K562 (cell line): Measurements from ENCODE around the gene WFDC6. TPM values are rescaled to one million over a fixed set of nuclear protein-coding genes. Genes with fewer than 3 reads are reported as not detected.

Source experiments
- ATAC-seq: fragments of 200-7000 bp; cut with Tn5 transposase; 3 replicates; pipeline ENCODE4 v1.9.1; 2020; ENCODE audit warnings: moderate library complexity
- BruUV-seq: library from RNA; stranded (reverse); fragments of 400-500 nt; replicated peaks from 2 replicates; lab custom pipeline; 2021; lab: Mats Ljungman, UMichigan
- CTCF ChIA-PET: fragments of 300-600 bp; formaldehyde crosslinking; extraction: SDS; loops from one replicate; lab custom pipeline; 2021; ENCODE audit warnings: low intra/inter-chr PET ratio; lab: Yijun Ruan, JAX
- POLR2A ChIA-PET: fragments of 300-600, 350-650 bp; sonication (Branson Sonifier 250); formaldehyde crosslinking; extraction: SDS; loops from one replicate; lab custom pipeline; 2021; ENCODE audit warnings: antibody characterized with exemption, inconsistent platforms; lab: Yijun Ruan, JAX
- DNase-seq, 4 experiments: peaks; one replicate each; pipeline versions ENCODE4 v3.0.0 to v3.0.0-alpha.2; 2011 to 2018; ENCODE audit warnings: low spot score in 3 of 4, mixed read lengths in 3 of 4; ENCODE audit errors: extremely low read depth in 1 of 4
- FAIRE-seq: peaks from 2 replicates; lab custom pipeline; 2011; peaks lifted over from hg19 to GRCh38; lab: Jason Lieb, UNC
- H2AFZ ChIP-seq: 2 replicates; pipeline ENCODE4 v1.6.0; 2011; ENCODE audit warnings: low read depth, low read length, control low read depth, inconsistent platforms
- H3K27ac ChIP-seq: fragments of 200-600 bp; 3 replicates; pipeline ENCODE4 v1.8.0; 2011; ENCODE audit warnings: low read depth, mild to moderate bottlenecking, control low read depth, inconsistent platforms, low read length, moderate library complexity, mixed read lengths; ENCODE audit errors: extremely low read depth
- H3K27me3 ChIP-seq, 2 experiments: fragments of 300-600 bp in 1 of 2; 2 replicates in 1 of 2; 3 replicates in 1 of 2; pipeline versions ENCODE4 v1.6.0 to v1.8.0; 2011; ENCODE audit warnings: inconsistent platforms in 2 of 2, low read length in 2 of 2, mild to moderate bottlenecking in 1 of 2, mixed read lengths in 1 of 2, moderate library complexity in 1 of 2; ENCODE audit not compliant: control insufficient read depth in 2 of 2, insufficient read depth in 2 of 2
- H3K36me3 ChIP-seq: fragments of 300-600 bp; 3 replicates; pipeline ENCODE4 v1.8.0; 2011; ENCODE audit warnings: mild to moderate bottlenecking, low read length, inconsistent platforms; ENCODE audit not compliant: control insufficient read depth, insufficient read depth
- H3K4me1 ChIP-seq, 2 experiments: fragments of 200-600 bp in 1 of 2; replicated peaks in 1 of 2; 2 replicates in 1 of 2; 3 replicates in 1 of 2; pipeline versions ENCODE4 v1.5.1 to v1.8.0; 2011; ENCODE audit warnings: inconsistent platforms in 2 of 2, low read length in 2 of 2, mild to moderate bottlenecking in 1 of 2, mixed read lengths in 1 of 2, moderate library complexity in 1 of 2; ENCODE audit not compliant: control insufficient read depth in 2 of 2, insufficient read depth in 2 of 2
- H3K4me2 ChIP-seq: 2 replicates; pipeline ENCODE4 v1.6.1; 2011; ENCODE audit warnings: low read length, control low read depth, inconsistent platforms, mixed read lengths; ENCODE audit not compliant: insufficient read depth
- H3K4me3 ChIP-seq: fragments of 200-600 bp; sonication (generic), shearing (Covaris generic); 2 replicates; pipeline ENCODE4 v1.5.1; 2016; ENCODE audit warnings: control low read depth, inconsistent platforms
- H3K79me2 ChIP-seq: fragments of 200-600 bp; 3 replicates; pipeline ENCODE4 v1.8.0; 2011; ENCODE audit warnings: low read length, inconsistent platforms; ENCODE audit not compliant: control insufficient read depth, insufficient read depth
- H3K9ac ChIP-seq, 2 experiments: 2 replicates each; pipeline versions ENCODE4 v1.6.0 to v1.6.1; 2011; ENCODE audit warnings: low read depth in 2 of 2, low read length in 2 of 2, control low read depth in 1 of 2, inconsistent platforms in 1 of 2, mild to moderate bottlenecking in 1 of 2, mixed read lengths in 1 of 2; ENCODE audit not compliant: insufficient read depth in 1 of 2
- H3K9me1 ChIP-seq: one replicate; pipeline ENCODE4 v1.6.0; 2011; ENCODE audit warnings: inconsistent platforms, mild to moderate bottlenecking, low read length, moderate library complexity; ENCODE audit not compliant: control insufficient read depth, insufficient read depth
- H3K9me3 ChIP-seq: replicated peaks from 2 replicates; pipeline ENCODE4 v1.5.1; 2011; ENCODE audit warnings: low read depth, low read length, inconsistent platforms; ENCODE audit not compliant: control insufficient read depth, insufficient read depth
- H4K20me1 ChIP-seq: replicated peaks from 2 replicates; pipeline ENCODE4 v1.6.1; 2011; ENCODE audit warnings: low read length, inconsistent platforms, mixed read lengths; ENCODE audit not compliant: control insufficient read depth, insufficient read depth
- CBX2 ChIP-seq: fragments of 200-600 bp; sonication (generic); IDR thresholded peaks from one replicate; pipeline ENCODE4 v1.6.1; 2012; ENCODE audit warnings: mild to moderate bottlenecking, low read length, inconsistent platforms; ENCODE audit not compliant: insufficient read depth, poor library complexity, severe bottlenecking
- DEAF1 ChIP-seq: fragments of 450-650 bp; formaldehyde crosslinking; IDR thresholded peaks from 2 replicates; pipeline ENCODE4 v1.4.0; 2020; ENCODE audit warnings: mild to moderate bottlenecking, moderate library complexity
- E2F8 ChIP-seq: fragments of 450-650 bp; IDR thresholded peaks from 2 replicates; pipeline ENCODE4 v1.7.1; 2018; ENCODE audit warnings: mild to moderate bottlenecking, low read depth; ENCODE audit not compliant: partially characterized antibody
- EWSR1 ChIP-seq: fragments of 450-650 bp; IDR thresholded peaks from 2 replicates; pipeline ENCODE4 v1.6.1; 2018; ENCODE audit warnings: borderline replicate concordance, mild to moderate bottlenecking, low read depth, moderate library complexity; ENCODE audit not compliant: partially characterized antibody
- NR4A1 ChIP-seq, 2 experiments: fragments of 250-450 bp in 1 of 2; fragments of 450-650 bp in 1 of 2; sonication (Bioruptor Pico) in 1 of 2; IDR thresholded peaks; 2 replicates each; pipeline versions ENCODE4 v1.4.0 to v1.6.1; 2016 to 2020; ENCODE audit warnings: mild to moderate bottlenecking in 2 of 2, missing compliant biosample characterization in 1 of 2, missing genetic modification characterization in 1 of 2, moderate library complexity in 1 of 2
- TCF3 ChIP-seq: sonication (generic); formaldehyde crosslinking; IDR thresholded peaks from 2 replicates; pipeline ENCODE4 v1.4.0; 2020; ENCODE audit warnings: mild to moderate bottlenecking, missing genetic modification reagents
- THRAP3 ChIP-seq: fragments of 450-650 bp; IDR thresholded peaks from 2 replicates; pipeline ENCODE4 v1.6.1; 2016; ENCODE audit warnings: mild to moderate bottlenecking, inconsistent platforms, borderline replicate concordance
- WHSC1 ChIP-seq: IDR thresholded peaks from one replicate; pipeline ENCODE4 v1.6.1; 2012; ENCODE audit warnings: low read length, control low read depth, inconsistent platforms
- ZNF24 ChIP-seq: fragments of 450-650 bp; IDR thresholded peaks from 2 replicates; pipeline ENCODE4 v1.6.1; 2016
- WGBS: fragments of 100-300 bp; shearing (Covaris generic); methylation state at CpG from one replicate; pipeline ENCODE4 v1.1.6; 2016; ENCODE audit warnings: low coverage, mixed read lengths; ENCODE audit not compliant: insufficient coverage; ENCODE audit errors: missing lambda C conversion rate; 5-methylcytosine and 5-hydroxymethylcytosine counted together
- in situ Hi-C: fragments of 300-500 bp; cut with MboI; formaldehyde crosslinking; loops from 4 replicates; pipeline ENCODE4 v1.15.0; 2018; ENCODE audit warnings: inconsistent platforms, mixed read lengths
- intact Hi-C: fragments of 100-400 bp; cut with micrococcal nuclease; formaldehyde crosslinking; loops from 2 replicates; pipeline ENCODE4 v1.14.2; 2022
- polyA plus RNA-seq, 8 experiments: library from polyadenylated mRNA; depleted of rRNA in 4 of 8; stranded (reverse) in 5 of 8; unstranded in 3 of 8; fragments of >200 nt; fragmentation: Nextera tagmentation in 2 of 8; fragmentation: Illumina TruSeq in 1 of 8; extraction: Ambion mirVana in 2 of 8; extraction: Trizol in 1 of 8; gene quantifications; 2 replicates each; pipeline versions ENCODE4 v1.2.1 to v1.2.3, GENCODE V29; 2011 to 2014; ENCODE audit warnings: inconsistent platforms in 1 of 8, missing spikeins in 1 of 8
- total RNA-seq, 7 experiments: library from RNA; depleted of rRNA in 6 of 7; stranded (reverse); fragments of >200 nt in 6 of 7; fragmentation: Illumina TruSeq in 2 of 7; extraction: Trizol in 2 of 7; gene quantifications; 2 replicates each; pipeline versions ENCODE4 v1.2.1 to v1.2.3, GENCODE V29; 2011 to 2021; ENCODE audit warnings: low replicate concordance in 1 of 7
- TF ChIP-seq, protein P1 (sequence below): fragments of 450-650 bp; formaldehyde crosslinking; IDR thresholded peaks from 2 replicates; pipeline ENCODE4 v1.4.0; 2020; ENCODE audit warnings: mild to moderate bottlenecking
- TF ChIP-seq, protein P2 (sequence below): fragments of 450-650 bp; IDR thresholded peaks from one replicate; pipeline ENCODE4 v1.6.1; 2018; ENCODE audit warnings: mild to moderate bottlenecking, moderate library complexity; ENCODE audit not compliant: partially characterized antibody
- TF ChIP-seq, protein P3 (sequence below): sonication (generic); formaldehyde crosslinking; IDR thresholded peaks from 2 replicates; pipeline ENCODE4 v1.8.1; 2023; ENCODE audit warnings: mild to moderate bottlenecking, missing genetic modification reagents

WFDC6 gene
- total and polyA plus RNA-seq, 9 of the 15 experiments (the other 6 are each of a cell fraction or from before 2014, with no cell fraction given): not detected

DNA sequence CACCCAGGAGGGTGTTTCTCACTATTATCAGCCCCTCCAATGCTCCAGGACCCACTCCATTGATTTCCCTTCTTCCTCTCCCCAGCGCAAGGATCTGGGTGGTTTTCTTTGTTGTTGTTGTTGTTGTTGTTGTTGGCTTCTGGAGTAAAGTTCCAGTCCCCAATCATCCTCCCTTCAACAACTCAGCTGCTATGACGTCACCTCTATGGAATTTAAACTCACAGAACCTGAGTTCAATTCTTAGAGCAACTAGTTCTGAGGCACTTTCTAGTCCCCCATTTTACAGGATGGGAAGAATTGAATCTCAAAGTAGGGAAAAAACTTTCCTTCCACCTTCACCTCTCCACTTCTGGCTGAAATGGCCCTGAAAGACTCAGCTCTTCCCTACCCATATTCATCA lies 49.5 kb upstream of the WFDC6 start:
- no peaks in the 10 kb centered on the region for H3K36me3 ChIP-seq
- FAIRE-seq: no peak
- no peaks in the 10 kb centered on the region for H3K9me1 ChIP-seq
- no peak overlapping the region for H2AFZ ChIP-seq
- ATAC-seq: no peak
- in situ Hi-C loops (no loop called here), intact Hi-C loops (no loop called here)
- no peak overlapping the region for H3K4me2 ChIP-seq
- no peaks in the 10 kb centered on the region for H3K4me1 ChIP-seq
- no peak overlapping the region for H3K27ac ChIP-seq
- no peak for DNase-seq
- WGBS: 6% methylated on average over 2 of the region's 2 CpGs
- H3K27me3 ChIP-seq: peaks cover 0 to 3% of the 10 kb centered on the region in 2 experiments; a peak in 1 of 5 replicates
- BruUV-seq: no TSS peak
- no peaks in the 10 kb centered on the region for H4K20me1 ChIP-seq
- POLR2A ChIA-PET: no interaction called here
- no peaks in the 10 kb centered on the region for H3K9me3 ChIP-seq
- no peaks in the 10 kb centered on the region for H3K79me2 ChIP-seq
- no peak overlapping the region for H3K9ac ChIP-seq
- H3K4me3 ChIP-seq: no peak overlapping the region
- CTCF ChIA-PET: no interaction called here
- TF ChIP-seq, protein P1, sequence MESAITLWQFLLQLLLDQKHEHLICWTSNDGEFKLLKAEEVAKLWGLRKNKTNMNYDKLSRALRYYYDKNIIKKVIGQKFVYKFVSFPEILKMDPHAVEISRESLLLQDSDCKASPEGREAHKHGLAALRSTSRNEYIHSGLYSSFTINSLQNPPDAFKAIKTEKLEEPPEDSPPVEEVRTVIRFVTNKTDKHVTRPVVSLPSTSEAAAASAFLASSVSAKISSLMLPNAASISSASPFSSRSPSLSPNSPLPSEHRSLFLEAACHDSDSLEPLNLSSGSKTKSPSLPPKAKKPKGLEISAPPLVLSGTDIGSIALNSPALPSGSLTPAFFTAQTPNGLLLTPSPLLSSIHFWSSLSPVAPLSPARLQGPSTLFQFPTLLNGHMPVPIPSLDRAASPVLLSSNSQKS (CRISPR knock-in tag): no peak
- no peak for TF ChIP-seq NR4A1 (CRISPR knock-in tag; IDR thresholded peaks at IDR 0.05)
- TF ChIP-seq NR4A1 (tag; IDR thresholded peaks at IDR 0.05): no peak
- no peak for TF ChIP-seq DEAF1
- no peak for TF ChIP-seq TCF3 (CRISPR knock-in tag)
- TF ChIP-seq, protein P2, sequence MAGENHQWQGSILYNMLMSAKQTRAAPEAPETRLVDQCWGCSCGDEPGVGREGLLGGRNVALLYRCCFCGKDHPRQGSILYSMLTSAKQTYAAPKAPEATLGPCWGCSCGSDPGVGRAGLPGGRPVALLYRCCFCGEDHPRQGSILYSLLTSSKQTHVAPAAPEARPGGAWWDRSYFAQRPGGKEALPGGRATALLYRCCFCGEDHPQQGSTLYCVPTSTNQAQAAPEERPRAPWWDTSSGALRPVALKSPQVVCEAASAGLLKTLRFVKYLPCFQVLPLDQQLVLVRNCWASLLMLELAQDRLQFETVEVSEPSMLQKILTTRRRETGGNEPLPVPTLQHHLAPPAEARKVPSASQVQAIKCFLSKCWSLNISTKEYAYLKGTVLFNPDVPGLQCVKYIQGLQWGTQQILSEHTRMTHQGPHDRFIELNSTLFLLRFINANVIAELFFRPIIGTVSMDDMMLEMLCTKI: no peak
- no peak for TF ChIP-seq THRAP3
- no peak for TF ChIP-seq CBX2
- TF ChIP-seq, protein P3, sequence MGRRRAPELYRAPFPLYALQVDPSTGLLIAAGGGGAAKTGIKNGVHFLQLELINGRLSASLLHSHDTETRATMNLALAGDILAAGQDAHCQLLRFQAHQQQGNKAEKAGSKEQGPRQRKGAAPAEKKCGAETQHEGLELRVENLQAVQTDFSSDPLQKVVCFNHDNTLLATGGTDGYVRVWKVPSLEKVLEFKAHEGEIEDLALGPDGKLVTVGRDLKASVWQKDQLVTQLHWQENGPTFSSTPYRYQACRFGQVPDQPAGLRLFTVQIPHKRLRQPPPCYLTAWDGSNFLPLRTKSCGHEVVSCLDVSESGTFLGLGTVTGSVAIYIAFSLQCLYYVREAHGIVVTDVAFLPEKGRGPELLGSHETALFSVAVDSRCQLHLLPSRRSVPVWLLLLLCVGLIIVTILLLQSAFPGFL: no peak
- no peak for TF ChIP-seq E2F8
- no peak for TF ChIP-seq EWSR1
- no peak for TF ChIP-seq ZNF24
- TF ChIP-seq WHSC1: no peak
